ENCODE measurements around the gene RASA3. TPM values are rescaled to one million over a fixed set of nuclear protein-coding genes. Genes with fewer than 3 reads are reported as not detected.
"Not testable (repeated sequence)": the region's sequence is repeated elsewhere in the genome, so short reads cannot be mapped to it uniquely, and the experiment has no call there.

Gene RASA3
- total RNA-seq, 2 donors from 2014 or later: 4.4 to 7.2 TPM

- intact Hi-C loops (cut with DNase I): no loop called here
- no peak for TF ChIP-seq CTCF (IDR thresholded peaks at IDR 0.05)
- Histone ChIP-seq H3K36me3 (no peaks in the 10 kb centered on the region), H3K9ac (ENCODE audit: low read depth in 2 of 2, low read length in 2 of 2) (no peak overlapping the region), H3K4me1 (peaks cover 4% of the 10 kb centered on the region), H3K4me3 (no peak overlapping the region), H3K27me3 (no peaks in the 10 kb centered on the region), H3K9me3 (no peaks in the 10 kb centered on the region), H3K27ac (no peak overlapping the region)
- DNase-seq: no peak
Observed at GRCh38 chr13:114134944-114135610, 2.7 kb upstream of the RASA3 start.

- Histone ChIP-seq H3K27ac (no peak overlapping the region), H3K9me3 (no peaks in the 10 kb centered on the region), H3K4me1 (peaks cover 7% of the 10 kb centered on the region), H3K4me3 (no peak overlapping the region), H3K27me3 (no peaks in the 10 kb centered on the region), H3K36me3 (no peaks in the 10 kb centered on the region), H3K9ac (ENCODE audit: low read depth in 2 of 2, low read length in 2 of 2) (no peak overlapping the region)
- intact Hi-C loops (cut with DNase I): no loop called here
- no peak for DNase-seq
- TF ChIP-seq CTCF (IDR thresholded peaks at IDR 0.05): no peak
Observed at GRCh38 chr13:114134111-114134943, 1.9 kb upstream of the RASA3 start.

- H3K27me3 ChIP-seq; DNase-seq; H3K4me3 ChIP-seq; H3K36me3 ChIP-seq; H3K27ac ChIP-seq; H3K9ac ChIP-seq (ENCODE audit: low read depth in 2 of 2, low read length in 2 of 2); H3K4me1 ChIP-seq; H3K9me3 ChIP-seq; intact Hi-C loops (cut with DNase I): not testable (repeated sequence)
Observed at GRCh38 chr13:114133552-114133951, 1.1 kb upstream of the RASA3 start.

GRCh38 chr13:114133126-114133525 lies 703 bp upstream of the RASA3 start:
- H3K36me3 ChIP-seq; DNase-seq; H3K27ac ChIP-seq; H3K4me3 ChIP-seq; H3K9ac ChIP-seq (ENCODE audit: low read depth in 2 of 2, low read length in 2 of 2); H3K27me3 ChIP-seq; H3K4me1 ChIP-seq; H3K9me3 ChIP-seq; intact Hi-C loops (cut with DNase I): not testable (repeated sequence)

- Histone ChIP-seq H3K9me3 (no peaks in the 10 kb centered on the region), H3K27me3 (no peaks in the 10 kb centered on the region), H3K27ac (peak overlapping the region; percentile 76), H3K36me3 (no peaks in the 10 kb centered on the region), H3K4me3 (peak overlapping the region; percentile 77), H3K4me1 (peaks cover 7% of the 10 kb centered on the region), H3K9ac (ENCODE audit: low read depth in 2 of 2, low read length in 2 of 2) (peak overlapping the region; percentile 69 to 76)
- DNase-seq: no peak
- TF ChIP-seq CTCF (IDR thresholded peaks at IDR 0.05): no peak
- intact Hi-C loops (cut with DNase I): no loop called here
Observed at GRCh38 chr13:114131583-114132418, 622 bp downstream of the RASA3 start.

GRCh38 chr13:114130837-114131582 lies 1.4 kb downstream of the RASA3 start:
- Histone ChIP-seq H3K27me3 (no peaks in the 10 kb centered on the region), H3K4me1 (peaks cover 7% of the 10 kb centered on the region), H3K9me3 (no peaks in the 10 kb centered on the region), H3K36me3 (no peaks in the 10 kb centered on the region), H3K27ac (peak overlapping the region; percentile 76), H3K9ac (ENCODE audit: low read depth in 2 of 2, low read length in 2 of 2) (peak overlapping the region; percentile 69 to 76), H3K4me3 (peak overlapping the region; percentile 77)
- no peak for TF ChIP-seq CTCF (IDR thresholded peaks at IDR 0.05)
- intact Hi-C loops (cut with DNase I): no loop called here
- DNase-seq: peak; percentile 47

Data from colonic mucosa (tissue), 4 donors.